Spleen (tissue), 11 donors: ENCODE measurements around the gene ECPAS. TPM values are rescaled to one million over a fixed set of nuclear protein-coding genes. Genes with fewer than 3 reads are reported as not detected.
"Not testable (repeated sequence)": the region's sequence is repeated elsewhere in the genome, so short reads cannot be mapped to it uniquely, and the experiment has no call there.

Experiments
- DNase-seq: peaks from one replicate; pipeline ENCODE4 v3.0.0-alpha.2; 2020
- H3K27ac ChIP-seq, 8 donors: fragments of 200-600 bp; sonication (generic) in 7 of 8; 1 replicate in 4 of 8; 2 replicates in 4 of 8; pipeline versions ENCODE4 v1.5.0 to v1.8.0; 2016 to 2021; ENCODE audit warnings: inconsistent platforms in 4 of 8, mild to moderate bottlenecking in 4 of 8, moderate library complexity in 1 of 8
- H3K27me3 ChIP-seq, 7 donors: fragments of 200-600 bp; sonication (generic) in 6 of 7; replicated peaks in 1 of 7; 1 replicate in 4 of 7; 2 replicates in 3 of 7; pipeline versions ENCODE4 v1.5.0 to v1.8.0; 2016 to 2021; ENCODE audit warnings: inconsistent platforms in 3 of 7, mild to moderate bottlenecking in 1 of 7
- H3K36me3 ChIP-seq, 6 donors: fragments of 200-600 bp; sonication (generic) in 5 of 6; 1 replicate in 4 of 6; 2 replicates in 2 of 6; pipeline versions ENCODE4 v1.5.0 to v1.8.0; 2016 to 2021; ENCODE audit warnings: inconsistent platforms in 2 of 6
- H3K4me1 ChIP-seq, 6 donors: fragments of 200-600 bp; sonication (generic) in 5 of 6; 1 replicate in 3 of 6; 2 replicates in 3 of 6; pipeline versions ENCODE4 v1.5.0 to v1.8.0; 2016 to 2021; ENCODE audit warnings: inconsistent platforms in 3 of 6
- H3K4me3 ChIP-seq, 8 donors: fragments of 200-600 bp; sonication (generic) in 7 of 8; 1 replicate in 4 of 8; 2 replicates in 4 of 8; pipeline versions ENCODE4 v1.5.0 to v1.8.0; 2016 to 2021; ENCODE audit warnings: inconsistent platforms in 4 of 8, mild to moderate bottlenecking in 4 of 8, moderate library complexity in 2 of 8
- H3K9me3 ChIP-seq, 8 donors: fragments of 200-600 bp; sonication (generic) in 7 of 8; 1 replicate in 4 of 8; 2 replicates in 4 of 8; pipeline versions ENCODE4 v1.5.0 to v1.8.0; 2016 to 2021; ENCODE audit warnings: inconsistent platforms in 4 of 8
- CTCF ChIP-seq, 11 experiments: fragments of 200-600 bp in 7 of 11; fragments of 450-650 bp in 4 of 11; sonication (generic) in 4 of 11; IDR thresholded peaks in 8 of 11; conservative IDR thresholded peaks in 3 of 11; 1 replicate in 7 of 11; 2 replicates in 4 of 11; pipeline versions ENCODE4 v1.4.0 to v1.8.0; 2016 to 2021; ENCODE audit warnings: antibody characterized with exemption in 11 of 11, inconsistent platforms in 4 of 11, mild to moderate bottlenecking in 1 of 11
- POLR2A ChIP-seq, 3 donors: fragments of 450-650 bp; IDR thresholded peaks; one replicate each; pipeline ENCODE4 v1.5.1; 2017; ENCODE audit warnings: antibody characterized with exemption in 3 of 3, mild to moderate bottlenecking in 1 of 3
- POLR2AphosphoS5 ChIP-seq, 3 donors: sonication (generic); formaldehyde crosslinking; IDR thresholded peaks; one replicate each; pipeline ENCODE4 v1.5.1; 2017; ENCODE audit warnings: antibody characterized with exemption in 3 of 3
- whole genome bisulfite sequencing, 5 donors: extraction: QIAGEN DNeasy Blood & Tissue Kit in 3 of 5; methylation state at CpG; one replicate each; pipeline versions ENCODE4 v1.1.5 to v1.1.7; 2013 to 2018; 5-methylcytosine and 5-hydroxymethylcytosine counted together
- intact Hi-C: fragments of 100-400 bp; cut with DNase I; formaldehyde crosslinking; loops from one replicate; pipeline ENCODE4 v1.15.0; 2023; ENCODE audit warnings: low total_unique reads
- polyA plus RNA-seq, 3 donors: library from polyadenylated mRNA; stranded (reverse); fragments of 200-250 nt; gene quantifications; one replicate each; pipeline ENCODE4 v1.2.1, GENCODE V29; 2013
- total RNA-seq, 7 donors: library from RNA; depleted of rRNA in 3 of 7; stranded (reverse); fragments of >200 nt in 3 of 7; fragmentation: NEBNext Ultra II Directional in 4 of 7; extraction: Animal tissue kit (Norgen Biotek cat#: 25700) in 4 of 7; gene quantifications; one replicate each; pipeline versions ENCODE4 v1.1.0 to v1.2.1, GENCODE V29; 2016 to 2021
- donor health status: healthy with polysubstance abuse.
- donor health status: DM: no; HTN: no; CAD: no; lungs with moderate emphysema.
- donor health status: DM: no; HTN: no; CAD: no.
- donor health status: Bipolar disorder and iron deficiency.
- donor health status: healthy.
- donor health status: DM: no; HTN: no; CAD: no.
- donor health status: DM: yes; HTN: yes; CAD: no.

ECPAS gene
- total and polyA plus RNA-seq, 10 donors = 7.5 to 71.2 (median 56.2) TPM

- DNase-seq = no peak
- WGBS, 5 donors = 94 to 96% (median 95%) methylated on average over 2 to 16 of the region's 16 CpGs
These were observed 16.9 kb upstream of the ECPAS start for GRCh38 chr9:111501005-111501562.

GRCh38 chr9:111497196-111497595, 13.0 kb upstream of the ECPAS start:
- WGBS, 5 donors = 88 to 98% (median 91%) methylated on average over 2 of the region's 2 CpGs
- H3K9me3 ChIP-seq, H3K4me1 ChIP-seq, H3K36me3 ChIP-seq, H3K27me3 ChIP-seq, H3K4me3 ChIP-seq, DNase-seq, intact Hi-C loops, H3K27ac ChIP-seq: not testable (repeated sequence)

More at GRCh38 chr9:111501005-111501562, 16.9 kb upstream of the ECPAS start:
- intact Hi-C loops = no loop called here
- Histone ChIP-seq H3K9me3 (peaks cover 0 to 5% (median 0%) of the 10 kb centered on the region in 8 donors), H3K36me3 (no peaks in the 10 kb centered on the region), H3K4me3 (no peak overlapping the region), H3K4me1 (no peaks in the 10 kb centered on the region), H3K27ac (no peak overlapping the region), H3K27me3 (no peaks in the 10 kb centered on the region)
- no peak for TF ChIP-seq CTCF (IDR thresholded peaks at IDR 0.05 in 8 of 11, conservative IDR thresholded peaks at IDR 0.05 in 3 of 11)
- TF ChIP-seq POLR2A (IDR thresholded peaks at IDR 0.05) = no peak
- no peak for TF ChIP-seq POLR2AphosphoS5 (IDR thresholded peaks at IDR 0.05)

- Histone ChIP-seq H3K27me3 (no peaks in the 10 kb centered on the region), H3K4me1 (peaks cover 10 to 38% (median 23%) of the 10 kb centered on the region in 6 donors), H3K4me3 (peak overlapping the region; percentile 61 to 95 (median 90)), H3K36me3 (no peaks in the 10 kb centered on the region), H3K9me3 (no peaks in the 10 kb centered on the region), H3K27ac (peak overlapping the region; percentile 95 to 99 (median 96))
- DNase-seq = no peak
- WGBS, 5 donors = 0 to 4% (median 1%) methylated on average over 4 of the region's 4 CpGs
- TF ChIP-seq POLR2AphosphoS5 (IDR thresholded peaks at IDR 0.05) = no peak
- TF ChIP-seq CTCF (IDR thresholded peaks at IDR 0.05 in 8 of 11, conservative IDR thresholded peaks at IDR 0.05 in 3 of 11) = no peak
- no peak for TF ChIP-seq POLR2A (IDR thresholded peaks at IDR 0.05)
- intact Hi-C loops = loop anchor here (10.0 kb wide), 1 partner anchor 150 kb away; the partner anchor contains the start of gene DNAJC25
These were observed 350 bp upstream of the ECPAS start for GRCh38 chr9:111484572-111484894.

GRCh38 chr9:111483439-111483857, 735 bp downstream of the ECPAS start:
- intact Hi-C loops = loop anchor here (10.0 kb wide), 1 partner anchor 151 kb away; the partner anchor contains the start of gene DNAJC25
- 0 to 2% (median 0%) methylated on average over 29 to 78 of the region's 78 CpGs for WGBS, 5 donors
- Histone ChIP-seq H3K4me1 (peaks cover 10 to 47% (median 23%) of the 10 kb centered on the region in 6 donors), H3K27me3 (no peaks in the 10 kb centered on the region), H3K9me3 (no peaks in the 10 kb centered on the region), H3K27ac (peak overlapping the region; percentile 95 to 99 (median 96)), H3K36me3 (no peaks in the 10 kb centered on the region), H3K4me3 (peak overlapping the region in 7 of 8 donors; percentile 80 to 95 (median 91))
- no peak for DNase-seq
- TF ChIP-seq CTCF (IDR thresholded peaks at IDR 0.05 in 8 of 11, conservative IDR thresholded peaks at IDR 0.05 in 3 of 11) (no peak), POLR2A (IDR thresholded peaks at IDR 0.05) (no peak), POLR2AphosphoS5 (IDR thresholded peaks at IDR 0.05) (no peak)
